K562 (cell line): Measurements from ENCODE around the gene LAX1. TPM values are rescaled to one million over a fixed set of nuclear protein-coding genes. Genes with fewer than 3 reads are reported as not detected.

Experiments used
- ARID1B ChIP-seq: fragments of 450-650 bp; IDR thresholded peaks from 2 replicates; pipeline ENCODE4 v1.6.1; 2016; ENCODE audit warnings: antibody characterized with exemption, mild to moderate bottlenecking, inconsistent platforms
- CBFA2T2 ChIP-seq: fragments of 450-650 bp; conservative IDR thresholded peaks from 2 replicates; pipeline ENCODE4 v1.6.1; 2017; ENCODE audit warnings: mild to moderate bottlenecking
- CBFA2T3 ChIP-seq: fragments of 450-650 bp; IDR thresholded peaks from 2 replicates; pipeline ENCODE4 v1.6.1; 2017
- CREM ChIP-seq: IDR thresholded peaks from 2 replicates; pipeline ENCODE4 v1.6.1; 2014; ENCODE audit warnings: antibody characterized with exemption, low read depth
- CSDE1 ChIP-seq, 2 experiments: fragments of 450-650 bp; IDR thresholded peaks; 2 replicates each; pipeline ENCODE4 v1.6.1; 2016; ENCODE audit warnings: mild to moderate bottlenecking in 1 of 2
- DPF2 ChIP-seq: fragments of 450-650 bp; IDR thresholded peaks from 2 replicates; pipeline ENCODE4 v1.6.1; 2016
- EP300 ChIP-seq: IDR thresholded peaks from 2 replicates; pipeline ENCODE4 v1.6.1; 2012; ENCODE audit warnings: low read length, improper control_type of control experiment
- ESRRA ChIP-seq: fragments of 450-650 bp; IDR thresholded peaks from 2 replicates; pipeline ENCODE4 v1.6.1; 2014; ENCODE audit warnings: low read depth, mild to moderate bottlenecking, moderate library complexity, borderline replicate concordance
- HDAC1 ChIP-seq, 2 experiments: fragments of 450-650 bp; IDR thresholded peaks; 2 replicates each; pipeline ENCODE4 v1.6.1; 2016 to 2017; ENCODE audit warnings: inconsistent platforms in 1 of 2, mild to moderate bottlenecking in 1 of 2, moderate library complexity in 1 of 2
- HDAC3 ChIP-seq: fragments of 450-650 bp; IDR thresholded peaks from 2 replicates; pipeline ENCODE4 v1.6.1; 2018; ENCODE audit warnings: borderline replicate concordance, mild to moderate bottlenecking, moderate library complexity; ENCODE audit not compliant: partially characterized antibody
- HMG20A ChIP-seq: fragments of 450-650 bp; formaldehyde crosslinking; conservative IDR thresholded peaks from 2 replicates; pipeline ENCODE4 v1.4.0; 2020; ENCODE audit warnings: mild to moderate bottlenecking, mixed read lengths
- KLF16 ChIP-seq: IDR thresholded peaks from 2 replicates; pipeline ENCODE4 v1.6.1; 2016; ENCODE audit warnings: antibody characterized with exemption
- LARP7 ChIP-seq: fragments of 450-650 bp; IDR thresholded peaks from 2 replicates; pipeline ENCODE4 v1.6.1; 2016
- LEF1 ChIP-seq: fragments of 450-650 bp; IDR thresholded peaks from 2 replicates; pipeline ENCODE4 v1.6.1; 2016; ENCODE audit warnings: mild to moderate bottlenecking
- MCM3 ChIP-seq: fragments of 450-650 bp; IDR thresholded peaks from 2 replicates; pipeline ENCODE4 v1.6.1; 2016
- MEF2A ChIP-seq: IDR thresholded peaks from 2 replicates; pipeline ENCODE4 v1.6.1; 2011; ENCODE audit warnings: low read depth, mild to moderate bottlenecking, low read length, moderate library complexity; ENCODE audit not compliant: control insufficient read depth
- MEIS2 ChIP-seq: fragments of 450-650 bp; IDR thresholded peaks from 2 replicates; pipeline ENCODE4 v1.6.1; 2014; ENCODE audit warnings: mild to moderate bottlenecking; ENCODE audit not compliant: partially characterized antibody
- MYBL2 ChIP-seq, 2 experiments: fragments of 450-650 bp in 1 of 2; sonication (generic) in 1 of 2; formaldehyde crosslinking in 1 of 2; IDR thresholded peaks; 2 replicates each; pipeline versions ENCODE4 v1.6.1 to v1.8.1; 2017 to 2022; ENCODE audit warnings: borderline replicate concordance in 1 of 2, inconsistent platforms in 1 of 2, low read depth in 1 of 2, mild to moderate bottlenecking in 1 of 2, missing genetic modification reagents in 1 of 2, moderate library complexity in 1 of 2
- MYNN ChIP-seq, 2 experiments: sonication (generic); formaldehyde crosslinking in 1 of 2; IDR thresholded peaks; 2 replicates each; pipeline versions ENCODE4 v1.5.0 to v1.6.1; 2016 to 2020; ENCODE audit warnings: antibody characterized with exemption in 1 of 2, missing genetic modification reagents in 1 of 2
- NCOR1 ChIP-seq: fragments of 450-650 bp; IDR thresholded peaks from 2 replicates; pipeline ENCODE4 v1.6.1; 2016; ENCODE audit warnings: mild to moderate bottlenecking, moderate library complexity
- NFIC ChIP-seq: fragments of 450-650 bp; IDR thresholded peaks from 2 replicates; pipeline ENCODE4 v1.6.1; 2017; ENCODE audit warnings: mild to moderate bottlenecking, inconsistent platforms
- OTX1 ChIP-seq: fragments of 450-650 bp; formaldehyde crosslinking; IDR thresholded peaks from 2 replicates; pipeline ENCODE4 v1.4.0; 2022; ENCODE audit warnings: mild to moderate bottlenecking
- POLR2AphosphoS5 ChIP-seq: IDR thresholded peaks from 2 replicates; pipeline ENCODE4 v1.6.1; 2011; ENCODE audit warnings: mild to moderate bottlenecking, low read depth, low read length, moderate library complexity; ENCODE audit not compliant: control insufficient read depth, insufficient read depth
- PURB ChIP-seq: sonication (generic); formaldehyde crosslinking; IDR thresholded peaks from 2 replicates; pipeline ENCODE4 v1.9.0; 2021; ENCODE audit warnings: low read depth, mild to moderate bottlenecking, missing genetic modification reagents
- RBFOX2 ChIP-seq: fragments of 200-400 bp; formaldehyde crosslinking; IDR thresholded peaks from 2 replicates; pipeline ENCODE4 v1.6.1; 2017; ENCODE audit warnings: low read depth, mild to moderate bottlenecking, low read length, moderate library complexity
- SMARCA5 ChIP-seq: fragments of 450-650 bp; IDR thresholded peaks from 2 replicates; pipeline ENCODE4 v1.6.1; 2016
- STAT5A ChIP-seq: IDR thresholded peaks from 2 replicates; pipeline ENCODE4 v1.6.1; 2012; ENCODE audit warnings: low read length, inconsistent platforms, borderline replicate concordance
- TEAD4 ChIP-seq, 2 experiments: sonication (generic) in 1 of 2; formaldehyde crosslinking in 1 of 2; IDR thresholded peaks; 2 replicates each; pipeline versions ENCODE4 v1.6.1 to v1.8.0; 2012 to 2022; ENCODE audit warnings: borderline replicate concordance in 1 of 2, inconsistent platforms in 1 of 2, low read length in 1 of 2, mild to moderate bottlenecking in 1 of 2, missing genetic modification reagents in 1 of 2
- ZKSCAN1 ChIP-seq: fragments of 150-350 bp; IDR thresholded peaks from 2 replicates; pipeline ENCODE4 v1.6.1; 2016; ENCODE audit warnings: low read depth, low read length
- ZNF75A ChIP-seq: fragments of 450-650 bp; formaldehyde crosslinking; IDR thresholded peaks from 2 replicates; pipeline ENCODE4 v1.4.0; 2020; ENCODE audit warnings: mild to moderate bottlenecking
- ZSCAN29 ChIP-seq: fragments of 450-650 bp; IDR thresholded peaks from 2 replicates; pipeline ENCODE4 v1.6.1; 2017
- polyA plus RNA-seq, 8 experiments: library from polyadenylated mRNA; depleted of rRNA in 4 of 8; stranded (reverse) in 5 of 8; unstranded in 3 of 8; fragments of >200 nt; fragmentation: Nextera tagmentation in 2 of 8; fragmentation: Illumina TruSeq in 1 of 8; extraction: Ambion mirVana in 2 of 8; extraction: Trizol in 1 of 8; gene quantifications; 2 replicates each; pipeline versions ENCODE4 v1.2.1 to v1.2.3, GENCODE V29; 2011 to 2014; ENCODE audit warnings: inconsistent platforms in 1 of 8, missing spikeins in 1 of 8
- total RNA-seq, 7 experiments: library from RNA; depleted of rRNA in 6 of 7; stranded (reverse); fragments of >200 nt in 6 of 7; fragmentation: Illumina TruSeq in 2 of 7; extraction: Trizol in 2 of 7; gene quantifications; 2 replicates each; pipeline versions ENCODE4 v1.2.1 to v1.2.3, GENCODE V29; 2011 to 2021; ENCODE audit warnings: low replicate concordance in 1 of 7
- TF ChIP-seq, protein P1 (sequence below), 2 experiments: IDR thresholded peaks; 2 replicates each; pipeline ENCODE4 v1.6.1; 2012; ENCODE audit warnings: improper control_type of control experiment in 2 of 2, low read depth in 2 of 2, low read length in 2 of 2, borderline replicate concordance in 1 of 2

LAX1 gene
- total and polyA plus RNA-seq, 9 of the 15 experiments (the other 6 are each of a cell fraction or from before 2014, with no cell fraction given), result not detected

DNA sequence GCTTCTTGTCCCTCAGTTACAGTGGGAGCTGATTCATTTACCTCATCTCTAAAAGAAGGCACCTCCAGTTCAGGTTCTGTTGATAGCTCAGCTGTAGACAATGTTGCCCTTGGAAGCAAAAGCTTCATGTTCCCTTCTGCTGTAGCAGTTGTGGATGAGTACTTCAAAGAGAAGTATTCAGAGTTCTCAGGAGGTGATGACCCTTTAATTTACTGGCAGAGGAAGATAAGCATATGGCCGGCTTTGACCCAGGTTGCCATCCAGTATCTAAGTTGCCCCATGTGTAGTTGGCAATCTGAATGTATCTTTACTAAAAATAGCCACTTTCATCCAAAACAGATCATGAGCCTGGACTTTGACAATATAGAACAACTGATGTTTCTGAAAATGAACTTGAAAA is 35.0 kb downstream of the LAX1 start (continued):
- TF ChIP-seq RBFOX2 (no peak; the same call in 1 of the 2 replicates), HDAC3 (peak; percentile 33), KLF16 (peak; percentile 4; the same call in 1 of the 2 replicates), DPF2 (peak; percentile 60; the same call in 1 of the 2 replicates), ZKSCAN1 (no peak), PURB (no peak), SMARCA5 (no peak), MEF2A (peak; percentile 80), MCM3 (no peak), CSDE1 (IDR thresholded peaks at IDR 0.05) (no peak), ESRRA (no peak), ZNF75A (CRISPR knock-in tag) (no peak), HMG20A (CRISPR knock-in tag) (no peak), EP300 (peak; percentile 58; the same call in 1 of the 2 replicates), TEAD4 (IDR thresholded peaks at IDR 0.05; ENCODE audit: low read length) (peak; percentile 67), TEAD4 (CRISPR knock-in tag; IDR thresholded peaks at IDR 0.05; ENCODE audit: borderline replicate concordance) (no peak), POLR2AphosphoS5 (peak; percentile 48; the same call in 1 of the 2 replicates), CREM (no peak), LEF1 (peak; percentile 62; the same call in 1 of the 2 replicates), OTX1 (CRISPR knock-in tag) (no peak), NCOR1 (peak; percentile 84), MYNN (IDR thresholded peaks at IDR 0.05) (0 out of 2 replicates have a peak, but pooled peaks have one; percentile 27), MYNN (CRISPR knock-in tag; IDR thresholded peaks at IDR 0.05) (no peak), MYBL2 (IDR thresholded peaks at IDR 0.05; ENCODE audit: low read depth) (no peak), MYBL2 (CRISPR knock-in tag; IDR thresholded peaks at IDR 0.05; ENCODE audit: borderline replicate concordance) (no peak), LARP7 (no peak), ZSCAN29 (no peak), HDAC1 (IDR thresholded peaks at IDR 0.05) (0 out of 4 replicates have a peak, but pooled peaks of 1 of the 2 experiments have one; percentile 17), NFIC (peak; percentile 42; the same call in 1 of the 2 replicates), STAT5A (peak; percentile 48; the same call in 1 of the 2 replicates), ARID1B (peak; percentile 77), CBFA2T2 (peak; percentile 73), CBFA2T3 (peak; percentile 89), MEIS2 (peak; percentile 21)
- TF ChIP-seq, protein P1, sequence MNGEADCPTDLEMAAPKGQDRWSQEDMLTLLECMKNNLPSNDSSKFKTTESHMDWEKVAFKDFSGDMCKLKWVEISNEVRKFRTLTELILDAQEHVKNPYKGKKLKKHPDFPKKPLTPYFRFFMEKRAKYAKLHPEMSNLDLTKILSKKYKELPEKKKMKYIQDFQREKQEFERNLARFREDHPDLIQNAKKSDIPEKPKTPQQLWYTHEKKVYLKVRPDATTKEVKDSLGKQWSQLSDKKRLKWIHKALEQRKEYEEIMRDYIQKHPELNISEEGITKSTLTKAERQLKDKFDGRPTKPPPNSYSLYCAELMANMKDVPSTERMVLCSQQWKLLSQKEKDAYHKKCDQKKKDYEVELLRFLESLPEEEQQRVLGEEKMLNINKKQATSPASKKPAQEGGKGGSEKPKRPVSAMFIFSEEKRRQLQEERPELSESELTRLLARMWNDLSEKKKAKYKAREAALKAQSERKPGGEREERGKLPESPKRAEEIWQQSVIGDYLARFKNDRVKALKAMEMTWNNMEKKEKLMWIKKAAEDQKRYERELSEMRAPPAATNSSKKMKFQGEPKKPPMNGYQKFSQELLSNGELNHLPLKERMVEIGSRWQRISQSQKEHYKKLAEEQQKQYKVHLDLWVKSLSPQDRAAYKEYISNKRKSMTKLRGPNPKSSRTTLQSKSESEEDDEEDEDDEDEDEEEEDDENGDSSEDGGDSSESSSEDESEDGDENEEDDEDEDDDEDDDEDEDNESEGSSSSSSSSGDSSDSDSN (IDR thresholded peaks at IDR 0.05; ENCODE audit: borderline replicate concordance in 1 of 2, low read depth in 2 of 2, low read length in 2 of 2), result no peak
